HepG2 (cell line): Measurements from ENCODE around the gene ASXL1. TPM values are rescaled to one million over a fixed set of nuclear protein-coding genes. Genes with fewer than 3 reads are reported as not detected.

Experiments used
- CCDC6 ChIP-seq: sonication (generic); formaldehyde crosslinking; IDR thresholded peaks from 2 replicates; pipeline ENCODE4 v1.8.1; 2022; ENCODE audit warnings: mild to moderate bottlenecking, missing genetic modification reagents, moderate library complexity
- HOXA5 ChIP-seq: sonication (generic); formaldehyde crosslinking; IDR thresholded peaks from 2 replicates; pipeline ENCODE4 v1.4.0; 2020; ENCODE audit warnings: missing genetic modification reagents
- KLF6 ChIP-seq: IDR thresholded peaks from 2 replicates; pipeline ENCODE4 v1.8.0; 2016; ENCODE audit warnings: missing biosample characterization, missing genetic modification reagents
- NR1H2 ChIP-seq: sonication (generic); formaldehyde crosslinking; IDR thresholded peaks from 2 replicates; pipeline ENCODE4 v1.8.1; 2022; ENCODE audit warnings: low read depth, missing genetic modification reagents, borderline replicate concordance
- SMAD9 ChIP-seq: sonication (generic); formaldehyde crosslinking; IDR thresholded peaks from 2 replicates; pipeline ENCODE4 v1.5.1; 2020; ENCODE audit warnings: mild to moderate bottlenecking, missing genetic modification reagents
- ZMYM2 ChIP-seq: sonication (generic); formaldehyde crosslinking; IDR thresholded peaks from 2 replicates; pipeline ENCODE4 v1.8.0; 2022; ENCODE audit warnings: mild to moderate bottlenecking, missing genetic modification reagents
- ZNF160 ChIP-seq: sonication (generic); formaldehyde crosslinking; IDR thresholded peaks from 2 replicates; pipeline ENCODE4 v1.8.0; 2022; ENCODE audit warnings: mild to moderate bottlenecking, inconsistent platforms, missing genetic modification reagents
- ZNF335 ChIP-seq: sonication (generic); formaldehyde crosslinking; IDR thresholded peaks from 2 replicates; pipeline ENCODE4 v1.4.0; 2020; ENCODE audit warnings: missing genetic modification reagents
- ZNF766 ChIP-seq: sonication (generic); formaldehyde crosslinking; IDR thresholded peaks from 2 replicates; pipeline ENCODE4 v1.5.0; 2020; ENCODE audit warnings: missing genetic modification reagents, borderline replicate concordance
- ZNF841 ChIP-seq: sonication (generic); formaldehyde crosslinking; IDR thresholded peaks from 2 replicates; pipeline ENCODE4 v1.8.1; 2023; ENCODE audit warnings: missing genetic modification reagents, borderline replicate concordance
- polyA plus RNA-seq, 8 experiments: library from polyadenylated mRNA; depleted of rRNA in 3 of 8; stranded (reverse) in 7 of 8; unstranded in 1 of 8; fragments of >200 nt; fragmentation: Illumina TruSeq in 4 of 8; extraction: Trizol in 4 of 8; gene quantifications; 2 replicates each; pipeline versions ENCODE4 v1.2.1 to v1.2.3, GENCODE V29; 2011 to 2016; ENCODE audit warnings: low read depth in 4 of 8, missing spikeins in 1 of 8, mixed read lengths in 1 of 8; ENCODE audit not compliant: insufficient read depth in 1 of 8
- total RNA-seq, 5 experiments: library from RNA; depleted of rRNA; stranded (reverse); fragments of >200 nt; fragmentation: Illumina TruSeq; extraction: Trizol; gene quantifications; 2 replicates each; pipeline ENCODE4 v1.2.3, GENCODE V29; 2016; ENCODE audit warnings: low read depth in 1 of 5
- TF ChIP-seq, protein P1 (sequence below): sonication (generic); formaldehyde crosslinking; IDR thresholded peaks from 2 replicates; pipeline ENCODE4 v1.4.0; 2020; ENCODE audit warnings: missing genetic modification reagents, borderline replicate concordance
- TF ChIP-seq, protein P2 (sequence below): sonication (generic); formaldehyde crosslinking; IDR thresholded peaks from 2 replicates; pipeline ENCODE4 v1.8.0; 2022; ENCODE audit warnings: mild to moderate bottlenecking, missing genetic modification reagents, moderate library complexity
- TF ChIP-seq, protein P3 (sequence below): IDR thresholded peaks from 2 replicates; pipeline ENCODE4 v1.6.1; 2016; ENCODE audit warnings: low read depth
- TF ChIP-seq, protein P4 (sequence below): sonication (generic); formaldehyde crosslinking; IDR thresholded peaks from 2 replicates; pipeline ENCODE4 v1.9.0; 2021; ENCODE audit warnings: missing genetic modification reagents, borderline replicate concordance

The ASXL1 gene
- total and polyA plus RNA-seq, 2 of the 13 experiments (the other 11 are each of a cell fraction or from before 2014, with no cell fraction given) = 62.1 to 74.8 TPM

DNA sequence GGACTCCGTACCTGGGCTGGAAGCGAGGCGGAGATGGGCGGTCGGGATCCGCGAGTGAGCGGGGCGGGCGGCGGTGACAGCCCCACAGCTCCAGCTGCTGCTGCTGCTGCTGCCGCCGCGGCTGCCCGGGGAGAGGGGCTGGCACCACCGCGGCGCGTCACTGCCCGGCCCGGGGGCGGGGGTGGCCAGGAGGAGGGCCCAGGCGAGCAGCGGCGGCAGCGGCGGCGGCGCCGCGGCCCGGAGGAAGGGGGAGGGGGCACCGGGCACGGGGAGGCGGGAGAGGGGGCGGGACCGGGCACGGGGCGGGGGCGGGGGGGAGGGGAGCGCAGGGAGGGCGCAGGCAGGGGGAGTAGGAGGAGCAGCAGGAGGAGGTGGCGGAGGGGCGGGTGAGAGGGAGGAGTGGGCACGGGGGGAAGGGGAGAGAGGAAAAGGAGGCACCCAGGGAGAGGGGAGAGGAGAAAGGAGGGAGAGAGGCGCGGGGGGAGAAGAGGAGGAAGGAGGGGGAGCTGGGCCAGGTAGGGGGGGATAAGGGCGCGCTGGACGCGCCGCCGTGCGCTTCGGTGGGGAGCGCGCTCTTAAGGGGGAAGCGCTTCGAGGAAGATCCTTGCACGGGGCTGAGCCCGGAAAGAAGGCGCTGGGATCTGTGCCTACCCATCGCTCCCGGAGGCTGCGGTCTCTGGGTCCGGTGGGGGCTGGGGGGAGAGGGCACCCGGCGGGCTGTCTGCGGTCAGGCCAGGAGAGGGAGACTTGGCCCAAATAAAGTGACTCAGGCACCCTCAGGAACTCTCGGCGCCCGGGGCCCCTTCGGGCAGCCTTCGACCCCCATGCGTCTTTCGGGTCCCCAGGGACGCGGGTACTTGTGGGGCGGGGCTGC is 125.5 kb downstream of the ASXL1 start (continued):
- TF ChIP-seq, protein P1, sequence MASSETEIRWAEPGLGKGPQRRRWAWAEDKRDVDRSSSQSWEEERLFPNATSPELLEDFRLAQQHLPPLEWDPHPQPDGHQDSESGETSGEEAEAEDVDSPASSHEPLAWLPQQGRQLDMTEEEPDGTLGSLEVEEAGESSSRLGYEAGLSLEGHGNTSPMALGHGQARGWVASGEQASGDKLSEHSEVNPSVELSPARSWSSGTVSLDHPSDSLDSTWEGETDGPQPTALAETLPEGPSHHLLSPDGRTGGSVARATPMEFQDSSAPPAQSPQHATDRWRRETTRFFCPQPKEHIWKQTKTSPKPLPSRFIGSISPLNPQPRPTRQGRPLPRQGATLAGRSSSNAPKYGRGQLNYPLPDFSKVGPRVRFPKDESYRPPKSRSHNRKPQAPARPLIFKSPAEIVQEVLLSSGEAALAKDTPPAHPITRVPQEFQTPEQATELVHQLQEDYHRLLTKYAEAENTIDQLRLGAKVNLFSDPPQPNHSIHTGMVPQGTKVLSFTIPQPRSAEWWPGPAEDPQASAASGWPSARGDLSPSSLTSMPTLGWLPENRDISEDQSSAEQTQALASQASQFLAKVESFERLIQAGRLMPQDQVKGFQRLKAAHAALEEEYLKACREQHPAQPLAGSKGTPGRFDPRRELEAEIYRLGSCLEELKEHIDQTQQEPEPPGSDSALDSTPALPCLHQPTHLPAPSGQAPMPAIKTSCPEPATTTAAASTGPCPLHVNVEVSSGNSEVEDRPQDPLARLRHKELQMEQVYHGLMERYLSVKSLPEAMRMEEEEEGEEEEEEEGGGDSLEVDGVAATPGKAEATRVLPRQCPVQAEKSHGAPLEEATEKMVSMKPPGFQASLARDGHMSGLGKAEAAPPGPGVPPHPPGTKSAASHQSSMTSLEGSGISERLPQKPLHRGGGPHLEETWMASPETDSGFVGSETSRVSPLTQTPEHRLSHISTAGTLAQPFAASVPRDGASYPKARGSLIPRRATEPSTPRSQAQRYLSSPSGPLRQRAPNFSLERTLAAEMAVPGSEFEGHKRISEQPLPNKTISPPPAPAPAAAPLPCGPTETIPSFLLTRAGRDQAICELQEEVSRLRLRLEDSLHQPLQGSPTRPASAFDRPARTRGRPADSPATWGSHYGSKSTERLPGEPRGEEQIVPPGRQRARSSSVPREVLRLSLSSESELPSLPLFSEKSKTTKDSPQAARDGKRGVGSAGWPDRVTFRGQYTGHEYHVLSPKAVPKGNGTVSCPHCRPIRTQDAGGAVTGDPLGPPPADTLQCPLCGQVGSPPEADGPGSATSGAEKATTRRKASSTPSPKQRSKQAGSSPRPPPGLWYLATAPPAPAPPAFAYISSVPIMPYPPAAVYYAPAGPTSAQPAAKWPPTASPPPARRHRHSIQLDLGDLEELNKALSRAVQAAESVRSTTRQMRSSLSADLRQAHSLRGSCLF (CRISPR knock-in tag) = 0 out of 2 replicates have a peak, but pooled peaks have one; percentile 32
- no peak for TF ChIP-seq CCDC6 (CRISPR knock-in tag)
- no peak for TF ChIP-seq NR1H2 (CRISPR knock-in tag)
- TF ChIP-seq ZNF335 (CRISPR knock-in tag) = 0 out of 2 replicates have a peak, but pooled peaks have one; percentile 21
- TF ChIP-seq, protein P2, sequence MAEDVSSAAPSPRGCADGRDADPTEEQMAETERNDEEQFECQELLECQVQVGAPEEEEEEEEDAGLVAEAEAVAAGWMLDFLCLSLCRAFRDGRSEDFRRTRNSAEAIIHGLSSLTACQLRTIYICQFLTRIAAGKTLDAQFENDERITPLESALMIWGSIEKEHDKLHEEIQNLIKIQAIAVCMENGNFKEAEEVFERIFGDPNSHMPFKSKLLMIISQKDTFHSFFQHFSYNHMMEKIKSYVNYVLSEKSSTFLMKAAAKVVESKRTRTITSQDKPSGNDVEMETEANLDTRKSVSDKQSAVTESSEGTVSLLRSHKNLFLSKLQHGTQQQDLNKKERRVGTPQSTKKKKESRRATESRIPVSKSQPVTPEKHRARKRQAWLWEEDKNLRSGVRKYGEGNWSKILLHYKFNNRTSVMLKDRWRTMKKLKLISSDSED (CRISPR knock-in tag) = no peak
- TF ChIP-seq ZNF160 = peak; percentile 52
- TF ChIP-seq HOXA5 = peak; percentile 45; the same call in 1 of the 2 replicates
- TF ChIP-seq, protein P3, sequence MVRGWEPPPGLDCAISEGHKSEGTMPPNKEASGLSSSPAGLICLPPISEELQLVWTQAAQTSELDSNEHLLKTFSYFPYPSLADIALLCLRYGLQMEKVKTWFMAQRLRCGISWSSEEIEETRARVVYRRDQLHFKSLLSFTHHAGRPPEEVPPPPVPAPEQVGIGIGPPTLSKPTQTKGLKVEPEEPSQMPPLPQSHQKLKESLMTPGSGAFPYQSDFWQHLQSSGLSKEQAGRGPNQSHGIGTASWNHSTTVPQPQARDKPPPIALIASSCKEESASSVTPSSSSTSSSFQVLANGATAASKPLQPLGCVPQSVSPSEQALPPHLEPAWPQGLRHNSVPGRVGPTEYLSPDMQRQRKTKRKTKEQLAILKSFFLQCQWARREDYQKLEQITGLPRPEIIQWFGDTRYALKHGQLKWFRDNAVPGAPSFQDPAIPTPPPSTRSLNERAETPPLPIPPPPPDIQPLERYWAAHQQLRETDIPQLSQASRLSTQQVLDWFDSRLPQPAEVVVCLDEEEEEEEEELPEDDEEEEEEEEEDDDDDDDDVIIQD (CRISPR knock-in tag) = 0 out of 2 replicates have a peak, but pooled peaks have one; percentile 8
- 0 out of 2 replicates have a peak, but pooled peaks have one; percentile 16 for TF ChIP-seq ZMYM2
- no peak for TF ChIP-seq ZNF841 (CRISPR knock-in tag)
- no peak for TF ChIP-seq KLF6 (CRISPR knock-in tag)
- no peak for TF ChIP-seq ZNF766 (CRISPR knock-in tag)
- TF ChIP-seq, protein P4, sequence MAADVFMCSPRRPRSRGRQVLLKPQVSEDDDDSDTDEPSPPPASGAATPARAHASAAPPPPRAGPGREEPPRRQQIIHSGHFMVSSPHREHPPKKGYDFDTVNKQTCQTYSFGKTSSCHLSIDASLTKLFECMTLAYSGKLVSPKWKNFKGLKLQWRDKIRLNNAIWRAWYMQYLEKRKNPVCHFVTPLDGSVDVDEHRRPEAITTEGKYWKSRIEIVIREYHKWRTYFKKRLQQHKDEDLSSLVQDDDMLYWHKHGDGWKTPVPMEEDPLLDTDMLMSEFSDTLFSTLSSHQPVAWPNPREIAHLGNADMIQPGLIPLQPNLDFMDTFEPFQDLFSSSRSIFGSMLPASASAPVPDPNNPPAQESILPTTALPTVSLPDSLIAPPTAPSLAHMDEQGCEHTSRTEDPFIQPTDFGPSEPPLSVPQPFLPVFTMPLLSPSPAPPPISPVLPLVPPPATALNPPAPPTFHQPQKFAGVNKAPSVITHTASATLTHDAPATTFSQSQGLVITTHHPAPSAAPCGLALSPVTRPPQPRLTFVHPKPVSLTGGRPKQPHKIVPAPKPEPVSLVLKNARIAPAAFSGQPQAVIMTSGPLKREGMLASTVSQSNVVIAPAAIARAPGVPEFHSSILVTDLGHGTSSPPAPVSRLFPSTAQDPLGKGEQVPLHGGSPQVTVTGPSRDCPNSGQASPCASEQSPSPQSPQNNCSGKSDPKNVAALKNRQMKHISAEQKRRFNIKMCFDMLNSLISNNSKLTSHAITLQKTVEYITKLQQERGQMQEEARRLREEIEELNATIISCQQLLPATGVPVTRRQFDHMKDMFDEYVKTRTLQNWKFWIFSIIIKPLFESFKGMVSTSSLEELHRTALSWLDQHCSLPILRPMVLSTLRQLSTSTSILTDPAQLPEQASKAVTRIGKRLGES (CRISPR knock-in tag) = peak; percentile 57; the same call in 1 of the 2 replicates
- TF ChIP-seq SMAD9 (CRISPR knock-in tag) = no peak
